Prostate gland (tissue), 2 donors: Measurements from ENCODE around the gene HK1. TPM values are rescaled to one million over a fixed set of nuclear protein-coding genes. Genes with fewer than 3 reads are reported as not detected.

Experiments used
- DNase-seq: peaks from one replicate; pipeline ENCODE4 v3.0.0-alpha.2; 2019; ENCODE audit warnings: low spot score
- H3K27ac ChIP-seq, 2 donors: fragments of 200-600 bp; sonication (generic); 2 replicates each; pipeline ENCODE4 v1.5.1; 2017 to 2019
- H3K27me3 ChIP-seq: fragments of 200-600 bp; sonication (generic); replicated peaks from 2 replicates; pipeline ENCODE4 v1.5.1; 2019; ENCODE audit not compliant: insufficient read depth
- H3K36me3 ChIP-seq, 2 donors: fragments of 200-600 bp; sonication (generic); 1 replicate in 1 of 2; 2 replicates in 1 of 2; pipeline versions ENCODE4 v1.5.1 to v1.8.1; 2017 to 2019
- H3K4me1 ChIP-seq: fragments of 200-600 bp; sonication (generic); replicated peaks from 2 replicates; pipeline ENCODE4 v1.5.1; 2019
- H3K4me3 ChIP-seq, 2 donors: fragments of 200-600 bp; sonication (generic); 2 replicates each; pipeline ENCODE4 v1.5.1; 2017 to 2019
- H3K9me3 ChIP-seq: fragments of 200-600 bp; sonication (generic); 2 replicates; pipeline ENCODE4 v1.5.1; 2017
- POLR2A ChIP-seq: fragments of 450-650 bp; IDR thresholded peaks from one replicate; pipeline ENCODE4 v1.6.1; 2016; ENCODE audit warnings: antibody characterized with exemption, mild to moderate bottlenecking
- POLR2AphosphoS5 ChIP-seq: sonication (generic); formaldehyde crosslinking; IDR thresholded peaks from one replicate; pipeline ENCODE4 v1.6.1; 2017; ENCODE audit warnings: antibody characterized with exemption
- WGBS: methylation state at CpG from one replicate; pipeline ENCODE4 v1.1.5; 2018; 5-methylcytosine and 5-hydroxymethylcytosine counted together
- intact Hi-C: fragments of 100-400 bp; cut with DNase I; formaldehyde crosslinking; loops from one replicate; pipeline ENCODE4 v1.14.2; 2022
- total RNA-seq, 2 donors: library from RNA; depleted of rRNA; stranded (reverse); fragments of >200 nt; gene quantifications; one replicate each; pipeline ENCODE4 v1.1.0, GENCODE V29; 2016
- TF ChIP-seq, protein P1 (sequence below), 4 experiments: fragments of 200-600 bp in 2 of 4; fragments of 450-650 bp in 2 of 4; sonication (generic) in 2 of 4; IDR thresholded peaks; 1 replicate in 3 of 4; 2 replicates in 1 of 4; pipeline ENCODE4 v1.5.1; 2016 to 2019; ENCODE audit warnings: antibody characterized with exemption in 4 of 4, mild to moderate bottlenecking in 2 of 4, moderate library complexity in 2 of 4

Gene HK1
- total RNA-seq, 2 donors from 2014 or later: 67.8 to 134 TPM

DNA sequence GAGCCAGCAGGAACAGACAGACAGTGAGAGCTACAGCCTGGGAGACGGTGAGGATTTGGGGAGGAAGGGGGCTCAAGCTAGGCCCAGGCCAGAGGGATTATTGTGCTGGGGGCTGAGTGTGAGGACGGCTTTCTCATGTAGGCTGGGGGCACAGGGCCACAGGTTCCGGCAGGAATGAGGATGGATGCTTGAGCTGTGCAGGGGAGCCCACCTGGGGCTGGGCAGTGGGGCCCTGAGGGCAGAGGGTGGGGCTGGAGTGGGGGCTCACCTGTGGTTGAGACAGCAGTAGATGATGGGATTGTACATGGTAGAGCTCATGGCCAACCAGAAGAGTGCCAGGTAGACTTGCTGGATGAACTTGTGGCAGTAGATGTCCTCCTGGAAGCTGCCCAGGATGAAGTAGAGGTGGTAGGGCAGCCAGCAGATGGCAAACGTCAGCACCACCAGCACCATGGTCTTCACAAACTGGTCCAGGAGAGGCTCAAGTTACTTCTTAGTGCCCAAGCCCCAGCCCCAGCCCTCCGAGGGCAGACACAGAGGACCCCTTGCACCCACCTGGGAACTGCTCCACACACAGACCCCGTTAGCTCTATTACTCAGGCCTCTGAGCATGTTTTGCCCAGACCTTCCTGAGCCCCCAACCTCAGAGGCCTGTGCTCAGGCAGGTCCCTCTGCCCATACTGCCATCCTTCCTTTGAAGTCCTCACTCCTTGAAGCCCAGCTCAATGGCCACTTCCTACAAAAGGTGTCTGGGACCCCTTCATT lies 128.7 kb downstream of the HK1 start:
- intact Hi-C loops: loop anchor here (5.0 kb wide), 2 partner anchors 100 to 230 kb away; no protein-coding TSS in a partner anchor
- Histone ChIP-seq H3K27ac (peak overlapping the region; percentile 19 to 39), H3K36me3 (no peaks in the 10 kb centered on the region), H3K4me1 (peaks cover 3% of the 10 kb centered on the region), H3K4me3 (no peak overlapping the region), H3K27me3 (no peaks in the 10 kb centered on the region), H3K9me3 (no peaks in the 10 kb centered on the region)
- TF ChIP-seq POLR2A (no peak), POLR2AphosphoS5 (no peak)
- TF ChIP-seq, protein P1, sequence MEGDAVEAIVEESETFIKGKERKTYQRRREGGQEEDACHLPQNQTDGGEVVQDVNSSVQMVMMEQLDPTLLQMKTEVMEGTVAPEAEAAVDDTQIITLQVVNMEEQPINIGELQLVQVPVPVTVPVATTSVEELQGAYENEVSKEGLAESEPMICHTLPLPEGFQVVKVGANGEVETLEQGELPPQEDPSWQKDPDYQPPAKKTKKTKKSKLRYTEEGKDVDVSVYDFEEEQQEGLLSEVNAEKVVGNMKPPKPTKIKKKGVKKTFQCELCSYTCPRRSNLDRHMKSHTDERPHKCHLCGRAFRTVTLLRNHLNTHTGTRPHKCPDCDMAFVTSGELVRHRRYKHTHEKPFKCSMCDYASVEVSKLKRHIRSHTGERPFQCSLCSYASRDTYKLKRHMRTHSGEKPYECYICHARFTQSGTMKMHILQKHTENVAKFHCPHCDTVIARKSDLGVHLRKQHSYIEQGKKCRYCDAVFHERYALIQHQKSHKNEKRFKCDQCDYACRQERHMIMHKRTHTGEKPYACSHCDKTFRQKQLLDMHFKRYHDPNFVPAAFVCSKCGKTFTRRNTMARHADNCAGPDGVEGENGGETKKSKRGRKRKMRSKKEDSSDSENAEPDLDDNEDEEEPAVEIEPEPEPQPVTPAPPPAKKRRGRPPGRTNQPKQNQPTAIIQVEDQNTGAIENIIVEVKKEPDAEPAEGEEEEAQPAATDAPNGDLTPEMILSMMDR (IDR thresholded peaks at IDR 0.05): no peak
- DNase-seq: no peak
- WGBS: 60% methylated on average over 6 of the region's 6 CpGs

- peaks cover 3% of the 10 kb centered on the region for H3K4me1 ChIP-seq
- TF ChIP-seq POLR2A: no peak
- TF ChIP-seq, protein P1 (IDR thresholded peaks at IDR 0.05): peak in 2 of 4 experiments; percentile 21 to 26
- no peak for DNase-seq
- intact Hi-C loops: loop anchor here (5.0 kb wide), 2 partner anchors 100 to 230 kb away; no protein-coding TSS in a partner anchor
- WGBS: 67% methylated on average over 14 of the region's 14 CpGs
- no peaks in the 10 kb centered on the region for H3K27me3 ChIP-seq
- H3K36me3 ChIP-seq: no peaks in the 10 kb centered on the region
- H3K4me3 ChIP-seq: no peak overlapping the region
- peak overlapping the region; percentile 47 to 60 for H3K27ac ChIP-seq
- no peaks in the 10 kb centered on the region for H3K9me3 ChIP-seq
These were observed 129.5 kb downstream of the HK1 start for GRCh38 chr10:69407621-69408301.

DNA sequence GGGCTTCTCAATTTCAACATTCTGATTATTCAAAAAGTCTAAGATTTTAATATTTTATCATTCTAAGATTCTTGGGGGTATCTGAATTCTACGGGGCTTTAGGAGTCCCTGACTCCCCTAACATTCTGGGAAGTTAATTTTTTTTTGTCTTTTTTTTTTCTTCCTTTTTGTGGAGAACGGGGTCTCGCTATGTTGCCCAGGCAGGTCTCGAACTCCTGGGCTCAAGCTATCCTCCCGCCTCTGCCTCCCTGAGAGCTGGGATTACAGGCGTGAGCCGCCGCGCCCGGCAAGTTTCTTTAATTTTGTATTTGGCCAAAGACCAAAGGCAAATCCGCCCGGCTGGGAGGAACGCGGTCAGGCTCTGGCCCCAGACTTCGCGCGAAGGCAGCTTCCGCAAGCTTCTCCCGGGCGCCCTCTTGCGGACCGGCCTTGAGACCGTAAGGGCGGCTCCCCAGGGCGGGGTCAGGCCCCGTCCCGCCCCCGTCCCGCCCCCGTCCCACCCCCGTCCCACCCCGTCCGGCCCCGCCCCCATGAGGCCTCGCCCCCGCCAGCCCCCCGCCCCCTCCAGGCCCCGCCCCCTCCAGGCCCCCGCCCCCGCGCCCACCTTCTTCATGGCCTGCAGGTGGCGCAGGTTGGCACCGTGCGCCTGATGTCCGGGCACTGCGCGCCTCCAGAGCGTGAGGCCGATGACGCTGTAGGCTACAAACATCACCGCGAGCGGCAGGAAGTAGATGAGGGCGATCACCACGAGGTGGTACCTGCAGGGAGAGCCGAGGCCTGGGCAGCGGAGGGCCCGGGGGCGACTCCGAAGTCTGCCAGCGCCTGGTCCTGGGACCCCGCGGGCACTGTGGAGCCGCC lies 130.3 kb downstream of the HK1 start:
- WGBS: 5% methylated on average over 21 of the region's 64 CpGs
- peak; percentile 42 for TF ChIP-seq POLR2A
- TF ChIP-seq, protein P1 (IDR thresholded peaks at IDR 0.05): peak; percentile 60 to 92 (median 66)
- TF ChIP-seq POLR2AphosphoS5: peak; percentile 77
- H3K27ac ChIP-seq: peak overlapping the region; percentile 89
- H3K4me1 ChIP-seq: peaks cover 3% of the 10 kb centered on the region
- no peaks in the 10 kb centered on the region for H3K27me3 ChIP-seq
- no peaks in the 10 kb centered on the region for H3K36me3 ChIP-seq
- intact Hi-C loops: loop anchor here (5.0 kb wide), 2 partner anchors 99 to 229 kb away; no protein-coding TSS in a partner anchor
- no peaks in the 10 kb centered on the region for H3K9me3 ChIP-seq
- H3K4me3 ChIP-seq: peak overlapping the region; percentile 27 to 32
- peak; percentile 94 for DNase-seq

DNA sequence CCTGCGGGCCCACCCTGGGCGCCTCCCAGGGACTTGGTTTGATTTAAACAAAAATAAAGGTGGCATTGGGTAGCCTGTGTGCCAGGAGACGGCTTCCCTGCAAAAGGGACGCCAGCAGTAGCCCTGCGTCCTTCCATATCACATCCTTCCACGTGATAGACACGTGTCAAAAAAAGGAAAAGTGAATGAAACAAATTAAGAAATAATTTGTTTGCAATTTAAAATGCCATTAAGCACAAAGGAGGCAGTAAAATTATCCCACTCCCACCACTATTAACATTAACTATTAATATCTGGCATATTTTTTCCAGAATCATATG lies 130.8 kb downstream of the HK1 start:
- 14% methylated on average over 7 of the region's 7 CpGs for WGBS
- Histone ChIP-seq H3K4me1 (peaks cover 3% of the 10 kb centered on the region), H3K4me3 (peak overlapping the region; percentile 27 to 32), H3K9me3 (no peaks in the 10 kb centered on the region), H3K27me3 (no peaks in the 10 kb centered on the region), H3K27ac (peak overlapping the region; percentile 89), H3K36me3 (no peaks in the 10 kb centered on the region)
- intact Hi-C loops: loop anchor here (5.0 kb wide), 2 partner anchors 98 to 228 kb away; no protein-coding TSS in a partner anchor
- DNase-seq: no peak
- TF ChIP-seq, protein P1 (IDR thresholded peaks at IDR 0.05): no peak
- TF ChIP-seq POLR2AphosphoS5 (no peak), POLR2A (no peak)
